CD4-positive, alpha-beta T cell treated with Interleukin-2 at 100 ng/mL for 4 hours (primary cell): ENCODE results near the gene NR2C1.

Experiments used
- DNase-seq: peaks from one replicate; pipeline ENCODE4 v3.0.0-alpha.2; 2020; ENCODE audit warnings: low spot score

The NR2C1 gene

GRCh38 chr12:95083938-95084337 is 10.5 kb upstream of the NR2C1 start:
- DNase-seq = no peak

DNA sequence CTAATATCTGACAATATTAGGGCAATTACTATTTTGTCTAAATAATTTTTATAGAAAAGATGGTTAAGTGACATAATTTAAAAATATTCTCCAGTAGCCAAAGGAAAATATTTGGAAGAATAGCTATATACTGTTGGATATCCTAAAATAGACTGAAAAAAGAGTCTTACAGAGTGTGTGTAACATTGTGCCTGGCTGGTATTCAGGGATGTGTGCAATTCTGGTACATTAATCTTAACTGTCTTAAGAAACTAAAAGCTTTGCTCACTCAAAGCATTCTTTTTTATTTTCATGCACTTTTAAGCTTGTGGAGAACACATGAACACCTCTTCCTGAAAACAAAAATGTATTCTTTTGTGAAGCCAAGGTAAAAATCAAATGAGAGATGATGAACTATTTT is 10.1 kb upstream of the NR2C1 start:
- DNase-seq = no peak

DNA sequence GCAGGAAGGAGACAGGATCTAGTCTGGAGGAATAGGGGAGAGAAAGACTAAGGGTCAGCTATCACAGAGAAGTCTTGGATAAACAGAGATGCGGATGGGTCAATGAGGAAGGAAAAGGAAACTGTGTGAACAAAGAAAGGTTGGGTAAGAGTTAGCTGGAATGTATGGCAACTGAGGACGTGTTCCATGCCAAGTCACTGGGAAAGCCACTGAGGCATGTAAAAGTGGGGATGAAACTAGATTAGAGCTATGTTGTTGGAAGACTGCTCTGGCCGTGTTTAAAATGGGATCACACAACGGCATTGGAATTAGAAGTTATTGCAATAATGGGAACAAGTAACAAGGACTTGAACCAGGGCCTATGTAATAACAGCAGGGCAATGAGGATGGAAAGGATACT is 3.9 kb upstream of the NR2C1 start:
- no peak for DNase-seq

DNA sequence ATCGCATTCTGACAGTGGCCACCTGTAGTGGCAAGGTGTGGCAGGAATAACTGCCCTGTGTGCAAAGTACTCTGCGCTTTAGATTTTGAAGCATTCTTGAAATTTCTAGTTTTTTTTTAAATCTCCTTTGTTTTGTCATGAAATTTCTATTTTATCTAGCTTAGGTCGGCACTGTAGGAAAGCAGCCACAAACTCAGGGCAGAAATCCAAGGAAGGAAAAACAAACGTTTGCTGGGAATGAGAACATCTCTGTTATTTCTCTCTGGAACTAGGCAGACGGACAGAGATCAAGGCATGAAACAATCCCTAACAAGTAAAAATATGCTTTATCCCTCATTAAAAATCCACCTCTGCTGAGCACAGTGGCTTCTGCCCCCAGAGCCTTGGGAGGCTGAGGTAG is 1.3 kb upstream of the NR2C1 start:
- no peak for DNase-seq

DNA sequence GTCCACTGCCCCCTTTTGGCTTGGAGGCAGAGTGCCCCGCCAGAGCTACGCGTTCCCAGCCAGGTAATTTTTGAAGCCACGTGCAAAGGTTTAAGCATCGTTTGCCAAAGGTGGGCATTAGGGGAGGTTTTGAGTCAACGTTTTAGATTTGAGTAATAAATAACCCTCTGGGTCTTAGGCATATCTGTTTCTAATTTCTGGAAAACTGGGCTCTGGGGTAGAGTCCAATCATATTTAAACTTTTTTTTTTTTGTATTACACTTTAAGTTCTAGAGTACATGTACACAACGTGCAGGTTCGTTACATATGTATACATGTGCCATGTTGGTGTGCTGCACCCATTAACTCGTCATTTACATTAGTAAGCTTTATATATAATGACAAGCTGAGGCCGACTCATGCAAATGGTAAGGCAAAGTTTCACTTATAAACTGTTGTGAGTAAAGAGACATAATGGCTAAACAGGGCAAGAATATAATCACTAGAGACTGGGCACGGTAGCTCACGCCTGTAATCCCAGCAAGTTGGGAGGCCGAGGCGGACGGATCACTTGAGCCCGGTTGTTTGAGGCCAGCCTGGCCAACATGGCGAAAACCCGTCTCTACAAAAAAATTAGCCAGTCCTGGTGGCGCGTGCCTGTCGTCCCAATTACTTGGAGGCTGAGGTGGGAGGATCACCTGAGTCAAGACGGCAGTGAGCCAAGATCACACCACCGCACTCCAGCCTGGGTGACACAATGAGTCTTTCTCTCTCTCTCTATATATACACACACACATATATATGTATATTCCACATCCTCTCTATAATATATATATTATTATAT is 491 bp upstream of the NR2C1 start:
- no peak for DNase-seq

DNA sequence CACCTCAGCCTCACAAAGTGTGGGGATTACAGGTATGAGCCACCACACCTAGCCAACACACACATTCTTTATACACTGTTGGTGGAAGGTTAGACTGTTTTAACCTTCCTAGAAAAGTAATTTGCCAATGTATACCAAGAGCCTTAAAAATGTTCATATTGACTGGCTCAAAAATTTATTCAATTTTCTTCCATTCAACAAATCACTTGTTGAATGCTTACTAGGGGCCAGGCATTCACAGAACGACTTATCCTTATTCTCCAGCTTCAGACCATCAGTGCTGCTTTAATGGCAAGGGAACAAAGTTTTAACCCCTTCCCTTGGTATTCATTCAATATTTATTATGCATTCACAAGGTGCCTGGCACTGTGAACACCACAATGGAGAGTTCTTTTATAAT is 3.0 kb downstream of the NR2C1 start:
- no peak for DNase-seq

DNA sequence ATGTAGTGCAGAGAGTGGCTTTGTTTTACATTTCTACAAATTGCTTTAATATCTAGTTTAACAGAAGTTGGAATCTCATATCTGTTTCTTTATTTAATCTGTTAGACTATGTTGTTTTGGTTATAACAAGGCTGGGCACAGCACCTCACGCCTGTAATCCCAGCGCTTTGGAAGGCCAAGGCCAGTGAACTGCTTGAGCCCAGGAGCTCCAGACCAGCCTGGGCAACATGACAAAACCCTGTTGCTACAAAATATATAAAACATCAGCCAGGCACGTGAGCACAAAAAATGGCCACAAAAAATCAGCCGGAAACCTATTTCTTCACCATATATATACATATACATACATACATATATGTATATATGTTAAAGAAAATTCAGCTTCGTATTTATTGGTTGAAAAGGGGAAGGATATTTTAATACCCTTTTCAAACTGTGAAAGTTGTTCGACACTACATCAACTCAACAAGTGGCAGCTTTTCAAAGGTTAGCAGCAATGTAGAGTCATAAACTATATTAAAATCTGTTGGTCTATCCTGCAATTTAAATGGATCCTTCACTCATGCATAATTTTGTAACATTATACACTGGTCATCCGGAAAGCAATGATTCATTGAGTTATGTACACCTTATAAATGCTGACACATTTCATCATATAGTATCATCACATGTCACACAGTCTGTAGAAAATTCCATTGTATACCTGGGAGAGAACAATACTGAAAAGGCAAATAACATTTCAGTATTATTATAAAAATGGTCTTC is 7.1 kb downstream of the NR2C1 start:
- no peak for DNase-seq

- no peak for DNase-seq
Measured at GRCh38 chr12:95060951-95061350, 12.5 kb downstream of the NR2C1 start.

- DNase-seq = no peak
Measured at GRCh38 chr12:95059984-95060383, 13.4 kb downstream of the NR2C1 start.

DNA sequence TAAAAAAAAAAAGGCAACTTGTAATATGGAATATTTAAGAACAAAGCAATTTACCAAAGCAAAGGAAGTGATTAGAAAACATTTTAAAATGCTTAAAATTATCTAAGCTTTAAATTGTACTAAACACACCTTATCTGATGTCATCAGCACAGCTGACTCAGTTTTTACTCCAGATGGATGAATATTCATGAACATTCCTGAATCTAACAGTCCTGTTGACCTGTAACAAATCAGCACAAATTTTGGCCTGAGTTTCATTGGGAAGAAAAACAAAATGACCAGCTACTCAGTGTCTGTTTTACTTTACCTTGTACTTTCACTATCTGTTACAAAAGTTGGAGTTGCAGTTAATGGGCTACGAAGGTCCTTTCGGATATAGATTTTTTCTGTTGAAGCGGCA is 16.0 kb downstream of the NR2C1 start:
- no peak for DNase-seq

DNA sequence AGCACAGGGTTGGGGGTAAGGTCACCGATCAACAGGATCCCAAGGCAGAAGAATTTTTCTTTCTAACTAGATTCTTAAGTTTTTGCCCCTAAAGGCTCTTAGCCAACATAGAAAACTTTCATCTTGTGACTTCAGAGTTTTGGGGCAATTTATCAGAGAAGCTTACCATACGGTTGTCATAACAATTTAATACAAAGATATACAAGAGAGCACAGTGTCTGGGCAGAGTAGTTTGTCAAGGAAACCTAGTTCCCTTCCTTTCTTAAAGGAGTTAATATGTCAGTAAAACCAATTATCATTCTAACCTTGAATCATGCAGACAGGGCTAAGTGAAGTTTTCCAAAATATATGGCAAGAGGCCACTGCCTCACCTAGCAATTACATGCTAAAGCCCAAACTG is 18.4 kb downstream of the NR2C1 start:
- no peak for DNase-seq

- DNase-seq = no peak
Measured at GRCh38 chr12:95054206-95054605, 19.2 kb downstream of the NR2C1 start.

DNA sequence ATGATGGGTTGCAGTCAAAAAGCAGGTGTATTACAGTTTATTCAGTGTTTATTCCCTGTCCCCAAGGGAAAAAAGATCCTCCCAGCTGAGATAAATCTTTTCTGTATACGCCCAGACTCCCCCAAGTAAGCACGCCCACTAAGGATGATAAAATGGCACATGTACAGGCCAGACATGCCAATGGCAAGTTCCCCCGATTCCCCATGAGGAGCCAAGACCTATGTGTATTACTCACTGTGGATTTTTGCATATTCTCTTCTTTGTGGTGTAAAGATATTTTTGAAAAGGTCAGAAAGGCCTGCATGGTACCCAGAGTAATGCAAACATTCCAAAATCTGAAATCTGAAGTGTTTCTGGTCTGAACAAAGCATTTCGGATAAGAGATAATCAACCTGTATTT is 22.2 kb downstream of the NR2C1 start:
- DNase-seq = no peak

- no peak for DNase-seq
Measured at GRCh38 chr12:95037906-95038305, 35.5 kb downstream of the NR2C1 start.

DNA sequence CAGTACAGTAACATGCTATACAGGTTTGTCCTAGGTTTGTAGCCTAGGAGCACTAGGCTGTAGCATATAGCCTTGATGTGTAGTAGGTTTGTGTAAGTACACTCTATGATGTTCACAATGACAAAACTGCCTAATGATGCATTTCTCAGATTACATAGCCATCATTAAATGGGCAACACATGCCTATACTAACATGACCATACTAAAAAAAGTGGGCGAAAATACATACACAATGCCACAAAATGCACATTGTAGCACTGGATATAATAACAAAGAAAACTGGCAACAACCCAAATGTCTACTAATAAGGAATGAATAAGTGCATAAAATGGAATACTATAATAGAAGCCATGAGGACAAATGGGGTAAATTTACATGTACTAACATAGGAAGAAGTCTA is 38.7 kb downstream of the NR2C1 start:
- DNase-seq = no peak

DNA sequence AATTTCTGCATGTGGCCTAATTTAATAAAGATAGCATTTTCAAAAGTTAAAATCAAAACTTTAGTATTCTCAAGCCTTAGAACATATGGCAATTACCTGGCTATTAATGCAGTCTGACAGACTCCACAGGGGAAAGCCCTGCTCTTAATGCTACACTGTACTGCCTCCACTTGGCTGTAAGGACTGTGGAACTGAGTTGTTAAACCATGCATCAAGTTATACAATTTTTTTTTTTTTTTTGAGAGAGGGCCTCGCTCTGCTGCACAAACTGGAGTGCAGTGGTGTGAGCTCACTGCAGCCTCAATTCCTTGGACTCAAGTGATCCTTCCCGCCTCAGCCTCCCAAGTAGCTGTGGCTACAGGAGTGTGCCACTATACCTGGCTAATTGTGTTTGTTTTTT is 50.9 kb downstream of the NR2C1 start:
- DNase-seq = no peak

GRCh38 chr12:95017482-95017881 is 55.9 kb downstream of the NR2C1 start:
- DNase-seq = no peak

GRCh38 chr12:95016120-95016519 is 57.3 kb downstream of the NR2C1 start:
- no peak for DNase-seq

GRCh38 chr12:95014554-95014953 is 58.9 kb downstream of the NR2C1 start:
- no peak for DNase-seq

DNA sequence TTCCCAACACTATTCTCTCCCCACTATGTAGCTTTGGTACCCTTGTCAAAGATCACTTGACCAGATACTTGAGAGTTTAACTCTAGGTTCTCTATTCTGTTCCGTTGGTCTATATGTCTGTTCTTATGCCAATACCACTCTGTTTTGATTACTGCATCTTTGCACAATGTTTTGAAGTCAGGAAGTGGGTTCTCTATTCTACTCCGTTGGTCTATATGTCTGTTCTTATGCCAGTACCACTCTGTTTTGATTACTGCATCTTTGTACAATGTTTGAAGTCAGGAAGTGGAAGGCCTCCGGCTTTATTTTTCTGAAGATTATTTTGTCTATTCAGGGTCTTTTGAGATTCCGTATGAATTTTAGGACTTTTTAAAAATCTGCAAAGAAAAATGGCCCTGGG is 67.2 kb downstream of the NR2C1 start:
- DNase-seq = no peak

- DNase-seq = no peak
Measured at GRCh38 chr12:95004610-95005009, 68.8 kb downstream of the NR2C1 start.

DNA sequence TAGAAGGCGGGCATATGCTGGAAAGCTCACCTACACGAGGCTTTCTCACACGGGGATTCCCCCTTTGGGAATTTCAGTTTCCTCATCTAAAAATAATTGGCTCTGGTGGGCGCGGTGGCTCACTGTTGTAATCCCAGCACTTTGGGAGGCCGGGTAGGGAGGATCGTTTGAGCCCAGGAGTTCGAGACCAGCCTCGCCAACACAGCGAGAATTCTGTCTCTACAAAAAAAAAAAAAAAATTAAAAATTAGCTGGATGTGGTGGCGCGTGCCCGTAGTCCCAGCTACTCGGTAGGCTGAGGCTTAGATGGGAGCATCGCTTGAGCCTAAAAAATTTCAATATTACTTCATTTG is 69.5 kb downstream of the NR2C1 start:
- DNase-seq = no peak

DNA sequence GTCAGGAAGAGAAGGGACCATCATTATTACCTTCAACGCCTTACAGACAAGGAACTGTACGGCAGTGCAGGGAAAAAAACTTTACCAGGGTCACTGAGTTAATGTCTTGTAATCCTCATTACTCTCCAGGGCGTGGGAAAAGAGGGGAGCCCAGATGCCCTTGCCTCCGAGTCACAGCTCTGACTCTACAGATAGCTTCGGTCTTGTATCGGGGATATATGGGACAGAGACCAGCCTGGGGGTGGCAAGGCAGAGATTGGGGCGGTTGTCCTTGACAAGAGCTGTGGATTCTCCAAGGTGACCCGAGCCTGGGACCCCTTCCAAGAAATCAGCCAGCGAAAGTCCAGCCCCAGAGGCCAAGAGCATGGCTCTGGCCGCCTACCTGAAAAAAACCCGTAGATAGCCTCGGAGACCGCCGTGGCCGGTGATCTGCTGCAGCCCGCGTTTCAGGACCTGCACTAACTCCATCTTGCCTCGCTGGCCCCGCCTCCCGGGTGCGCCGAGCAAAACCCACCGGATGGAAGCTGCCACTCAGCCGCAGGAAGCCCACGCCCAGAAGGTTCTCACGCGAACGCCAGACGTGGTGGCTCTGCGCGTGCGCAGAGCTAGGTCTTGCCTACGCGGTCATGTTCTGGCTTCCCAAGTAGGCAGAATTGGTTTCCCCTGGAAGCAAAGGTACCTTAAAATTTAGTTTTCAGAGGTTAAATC is 70.1 kb downstream of the NR2C1 start, which contains the start of gene NDUFA12:
Gene NDUFA12 (minus strand): TSS at position 485 of the 708 bp plus-strand sequence. CDS start 17 bp downstream, at position 468.
- peak; percentile 95 for DNase-seq
